ENCODE measurements around the gene BCAR3.

Gene BCAR3

GRCh38 chr1:93681101-93681988, at the start of gene BCAR3:
BCAR3 (minus strand) TSS chr1:93681837; CDS start chr1:93674930, 6,907 bp downstream.
- DNase-seq = no peak

DNA sequence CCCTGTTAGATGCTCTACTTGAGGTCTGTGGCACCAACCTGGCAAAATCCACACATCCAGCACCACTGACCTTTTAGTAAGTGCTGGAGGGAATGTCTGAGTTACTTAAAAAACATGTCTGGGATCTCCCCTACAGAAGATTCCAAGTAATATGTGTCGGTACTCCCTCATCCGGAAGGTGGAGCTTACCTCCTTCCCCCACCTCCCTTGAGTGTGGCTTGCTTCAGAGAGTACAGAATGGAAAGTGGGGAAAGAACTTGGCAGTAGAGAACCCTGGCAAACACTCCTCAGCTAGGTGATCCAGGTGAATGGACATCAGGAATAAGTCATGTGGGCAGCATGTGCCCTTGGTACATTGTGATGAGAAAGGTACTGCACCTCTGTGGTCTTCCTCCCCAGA, 49.0 kb upstream of the BCAR3 start:
- DNase-seq = no peak

DNA sequence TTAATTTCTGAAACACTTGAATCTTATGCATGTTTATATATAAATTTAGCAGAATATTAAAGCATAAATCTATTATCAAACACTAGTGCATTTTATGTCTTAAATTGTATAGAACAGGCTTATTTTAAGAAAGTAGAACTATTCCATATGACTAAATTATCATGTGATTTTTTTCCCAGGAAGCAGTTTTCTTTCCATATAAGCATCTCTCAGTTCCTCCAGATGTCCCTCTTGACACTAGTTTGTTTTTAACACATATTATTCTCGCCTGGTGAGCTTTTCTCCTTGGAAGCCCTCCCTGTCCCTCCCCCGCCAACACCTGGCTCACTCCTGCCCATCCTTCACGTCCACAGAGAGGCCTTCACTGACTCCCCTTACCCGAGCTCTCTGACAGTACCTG, 48.3 kb upstream of the BCAR3 start:
- no peak for DNase-seq

GRCh38 chr1:93729502-93729901, 47.9 kb upstream of the BCAR3 start:
- DNase-seq = no peak

DNA sequence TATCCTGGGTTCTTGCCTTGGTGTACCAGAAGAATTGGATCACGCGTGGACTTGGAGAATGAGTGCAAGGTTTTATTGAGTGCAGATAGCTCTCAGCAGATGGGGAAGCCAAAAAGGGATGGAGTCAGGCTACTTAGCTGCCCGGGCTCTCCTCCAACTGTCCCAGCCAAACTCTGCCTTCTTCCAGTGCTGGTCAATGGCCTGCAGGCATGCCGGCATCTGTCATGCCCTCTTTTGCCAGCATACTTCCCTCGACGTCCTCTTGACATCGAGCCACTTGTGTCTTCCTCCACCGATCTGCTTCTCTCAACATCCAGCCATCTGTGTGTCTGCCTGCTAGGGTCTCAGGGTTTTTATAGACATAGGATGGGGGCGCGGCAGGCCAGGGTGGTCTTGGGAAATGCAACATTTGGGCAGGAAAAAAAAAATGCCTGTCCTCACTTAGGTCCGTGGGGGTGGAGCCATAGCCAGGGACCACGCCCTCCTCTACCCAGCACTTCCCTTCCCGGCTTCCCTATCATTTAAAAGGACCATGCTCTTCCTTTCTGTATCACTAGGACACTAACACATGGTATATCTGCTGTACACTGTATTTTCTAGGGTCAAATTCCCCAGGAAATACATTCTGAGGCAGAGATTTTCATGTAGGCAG, 47.0 kb upstream of the BCAR3 start:
- no peak for DNase-seq

- DNase-seq = no peak
Observed at GRCh38 chr1:93723733-93724270, 42.2 kb upstream of the BCAR3 start.

DNA sequence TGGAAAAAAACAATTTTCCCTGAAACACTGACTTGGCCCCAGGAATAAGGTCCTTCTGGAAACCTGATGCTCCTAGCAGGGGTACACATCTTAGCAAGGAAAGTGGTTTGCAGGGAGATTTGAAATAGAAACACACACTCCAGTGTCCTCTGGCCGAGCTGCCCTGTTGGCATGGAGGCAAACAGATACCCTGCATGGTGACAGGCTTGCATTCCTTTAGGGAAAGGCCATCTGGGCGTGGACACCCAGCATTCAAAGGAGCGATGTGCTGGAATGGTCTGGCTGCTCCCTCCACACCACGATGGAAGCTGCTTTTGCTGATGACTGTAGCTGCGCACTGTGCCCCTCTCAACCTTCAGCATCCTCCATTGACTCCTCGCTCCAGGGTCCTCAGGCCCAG, 41.5 kb upstream of the BCAR3 start:
- no peak for DNase-seq

DNA sequence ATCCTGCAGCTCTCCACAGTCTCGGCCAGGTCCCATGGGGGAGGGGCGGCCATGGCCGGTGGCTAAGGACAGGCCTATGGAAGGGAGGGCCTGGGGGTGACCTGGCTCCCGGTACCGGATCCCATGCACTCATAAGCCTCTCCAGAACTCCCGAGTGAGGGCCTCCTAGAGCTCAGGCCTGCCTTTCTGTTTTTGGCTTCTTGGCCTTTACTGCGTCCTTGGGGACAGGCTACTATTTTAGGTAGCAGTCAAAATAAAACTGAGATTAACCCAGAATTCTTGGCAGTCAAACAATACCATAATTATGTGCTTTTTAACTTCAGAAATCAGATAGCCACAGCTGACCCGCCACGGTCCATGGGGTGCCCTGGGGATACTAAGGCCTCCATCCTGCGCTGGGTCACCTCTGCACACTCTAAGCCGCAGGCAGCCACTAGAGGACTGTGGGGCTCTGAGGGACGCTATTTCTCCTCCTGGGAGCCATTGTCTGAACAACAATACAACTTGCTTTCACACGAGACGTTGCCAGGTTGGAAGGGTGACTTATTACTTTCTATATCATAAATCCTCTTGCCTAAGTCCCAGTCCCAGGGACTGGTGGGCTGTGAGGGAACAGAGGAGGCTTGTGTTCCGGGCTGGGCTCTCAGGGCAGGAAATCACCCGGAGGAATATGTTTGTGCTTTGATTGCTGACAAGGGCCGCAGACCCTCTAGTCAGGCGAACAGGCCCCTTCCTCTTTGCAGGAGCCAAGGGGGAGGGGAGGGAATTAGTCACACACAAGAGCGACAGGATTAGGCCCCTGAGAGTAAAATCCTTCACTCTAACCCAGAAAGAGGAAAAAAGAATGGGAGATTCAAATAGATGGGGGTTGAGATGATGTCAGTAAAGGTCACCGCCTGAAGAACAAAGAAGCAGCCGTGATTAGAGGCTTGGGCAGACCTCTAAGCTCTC, 40.7 kb upstream of the BCAR3 start:
- DNase-seq = no peak

GRCh38 chr1:93720956-93721626, 39.5 kb upstream of the BCAR3 start:
- no peak for DNase-seq

DNA sequence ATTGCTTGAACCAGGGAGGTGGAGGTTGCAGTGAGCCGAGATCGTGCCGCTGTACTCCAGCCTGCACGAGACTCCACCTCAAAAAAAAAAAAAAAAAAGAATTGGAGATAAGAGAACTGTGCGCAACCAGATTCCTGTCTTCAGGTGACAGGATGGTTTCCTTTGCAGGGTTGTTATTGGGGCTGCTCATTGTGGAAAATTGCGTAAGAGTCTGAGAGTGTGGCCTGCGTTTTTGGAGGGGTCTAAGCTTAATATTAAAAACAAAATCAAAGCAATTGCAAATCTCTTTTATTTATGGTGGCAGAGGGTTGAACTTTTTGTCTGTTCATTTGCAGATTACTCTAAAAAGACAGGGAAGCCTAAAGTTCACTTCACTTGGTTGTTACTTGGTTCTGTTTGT, 36.0 kb upstream of the BCAR3 start:
- DNase-seq = no peak

GRCh38 chr1:93716941-93717368, 35.3 kb upstream of the BCAR3 start:
- DNase-seq = no peak

DNA sequence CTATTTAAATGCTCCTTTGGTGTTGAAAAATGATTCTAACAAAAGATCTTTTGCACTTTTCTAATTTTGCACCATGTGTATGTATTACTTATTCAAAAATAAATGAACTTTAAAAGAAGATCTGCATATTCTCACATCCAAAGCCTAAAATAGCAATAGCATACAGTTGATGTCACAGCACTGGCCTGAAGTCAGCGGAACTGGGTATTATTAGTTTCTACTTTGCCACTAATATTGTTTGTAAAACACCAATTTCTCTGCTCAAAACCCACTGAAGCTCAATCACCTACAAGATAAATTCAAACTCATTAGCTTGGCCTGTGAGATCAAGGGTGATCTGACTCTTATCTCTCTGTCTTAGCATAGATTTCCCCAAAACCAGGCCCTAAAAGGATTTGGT, 34.5 kb upstream of the BCAR3 start:
- DNase-seq = no peak

DNA sequence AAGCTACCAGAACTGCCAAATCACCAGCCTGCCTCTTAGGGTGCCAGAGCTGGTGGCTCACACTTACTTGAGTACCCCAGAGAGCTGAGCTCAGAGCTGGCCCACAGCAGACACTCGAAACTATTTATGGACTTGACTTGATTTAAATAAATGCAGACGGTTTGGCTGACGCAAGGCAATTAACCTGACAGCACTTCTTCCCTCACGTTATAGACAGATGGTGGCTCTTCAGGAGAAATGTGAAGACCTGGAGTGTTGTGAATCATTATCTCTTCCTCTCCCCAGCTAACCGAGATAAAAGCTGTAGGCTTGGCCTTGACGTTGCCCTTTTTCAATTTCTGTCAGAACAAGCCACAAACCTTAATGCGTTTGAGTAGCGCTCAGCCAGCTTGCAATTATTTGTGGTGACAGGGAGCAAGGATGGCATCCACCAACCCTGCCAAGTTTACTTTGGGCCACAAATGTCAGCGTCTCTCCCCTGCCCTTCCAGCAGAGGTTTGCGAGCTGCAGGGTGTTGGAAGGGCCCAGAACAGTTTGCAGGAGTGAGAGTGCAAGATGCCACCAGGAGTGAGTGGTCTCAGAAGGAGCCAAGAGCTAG, 34.0 kb upstream of the BCAR3 start:
- peak; percentile 69 for DNase-seq

- no peak for DNase-seq
Observed at GRCh38 chr1:93714356-93714755, 32.7 kb upstream of the BCAR3 start.

- DNase-seq = no peak
Observed at GRCh38 chr1:93713341-93713740, 31.7 kb upstream of the BCAR3 start.

- DNase-seq = no peak
Observed at GRCh38 chr1:93712741-93713140, 31.1 kb upstream of the BCAR3 start.

- no peak for DNase-seq
Observed at GRCh38 chr1:93710499-93711453, 29.1 kb upstream of the BCAR3 start.

- DNase-seq = peak; percentile 72
Observed at GRCh38 chr1:93708734-93709481, 27.3 kb upstream of the BCAR3 start.

DNA sequence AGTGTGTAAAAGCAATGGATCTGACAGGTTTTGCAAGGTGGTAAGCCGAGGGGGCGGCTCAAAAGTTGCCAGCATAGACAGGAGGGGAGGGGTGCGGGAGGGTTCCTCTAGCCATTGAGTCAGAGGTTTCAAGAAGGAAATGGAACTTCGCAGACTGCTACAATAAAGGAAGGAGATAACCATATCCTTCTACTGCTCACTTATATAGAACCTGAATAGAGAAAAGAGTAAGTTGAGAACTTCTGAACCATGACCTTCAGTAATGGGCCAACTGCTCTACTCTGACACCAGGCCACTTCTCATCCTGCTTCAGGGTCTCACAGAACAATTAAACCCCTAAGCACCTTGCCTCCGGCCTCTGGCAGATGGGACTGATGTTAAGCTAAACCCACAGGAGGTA, 26.3 kb upstream of the BCAR3 start:
- DNase-seq = no peak
